Trophoblast cell (in vitro differentiated cells and primary cell): ENCODE data around the gene FAM53A.

Source experiments
- DNase-seq, 2 donors: peaks; one replicate each; pipeline ENCODE4 v3.0.0-alpha.2; 2016
- H2AFZ ChIP-seq: 2 replicates; pipeline ENCODE4 v1.6.1; 2013; ENCODE audit warnings: low read length, moderate library complexity, mild to moderate bottlenecking; ENCODE audit not compliant: insufficient read depth, poor library complexity
- H2AK5ac ChIP-seq: 2 replicates; pipeline ENCODE4 v1.6.1; 2013; ENCODE audit warnings: mild to moderate bottlenecking, low read length
- H2BK120ac ChIP-seq: 2 replicates; pipeline ENCODE4 v1.6.1; 2013; ENCODE audit warnings: low read length, mild to moderate bottlenecking, moderate library complexity; ENCODE audit not compliant: insufficient read depth, poor library complexity
- H2BK12ac ChIP-seq: 2 replicates; pipeline ENCODE4 v1.6.1; 2013; ENCODE audit warnings: mild to moderate bottlenecking, low read length, moderate library complexity
- H2BK5ac ChIP-seq: 2 replicates; pipeline ENCODE4 v1.6.1; 2013; ENCODE audit warnings: low read length, low read depth, moderate library complexity, mild to moderate bottlenecking; ENCODE audit not compliant: poor library complexity
- H3K14ac ChIP-seq: 2 replicates; pipeline ENCODE4 v1.6.1; 2013; ENCODE audit warnings: mild to moderate bottlenecking, low read length
- H3K18ac ChIP-seq: 2 replicates; pipeline ENCODE4 v1.6.1; 2013; ENCODE audit warnings: mild to moderate bottlenecking, low read length
- H3K23ac ChIP-seq: 2 replicates; pipeline ENCODE4 v1.6.1; 2013; ENCODE audit warnings: low read length
- H3K27ac ChIP-seq: 2 replicates; pipeline ENCODE4 v1.5.1; 2013; ENCODE audit warnings: low read depth, mild to moderate bottlenecking, inconsistent platforms, low read length, moderate library complexity
- H3K27me3 ChIP-seq: 2 replicates; pipeline ENCODE4 v1.6.1; 2013; ENCODE audit warnings: inconsistent platforms, mild to moderate bottlenecking, low read length, moderate library complexity; ENCODE audit not compliant: insufficient read depth
- H3K36me3 ChIP-seq, 2 experiments: 1 replicate in 1 of 2; 2 replicates in 1 of 2; pipeline ENCODE4 v1.6.1; 2013; ENCODE audit warnings: low read length in 2 of 2, mild to moderate bottlenecking in 2 of 2, moderate library complexity in 1 of 2; ENCODE audit not compliant: insufficient read depth in 2 of 2, control insufficient read depth in 1 of 2
- H3K4ac ChIP-seq: 2 replicates; pipeline ENCODE4 v1.6.1; 2013; ENCODE audit warnings: low read depth, mild to moderate bottlenecking, low read length, moderate library complexity
- H3K4me1 ChIP-seq, 2 experiments: 1 replicate in 1 of 2; 2 replicates in 1 of 2; pipeline ENCODE4 v1.6.1; 2013; ENCODE audit warnings: low read length in 2 of 2, mild to moderate bottlenecking in 2 of 2, moderate library complexity in 1 of 2; ENCODE audit not compliant: insufficient read depth in 2 of 2, control insufficient read depth in 1 of 2
- H3K4me2 ChIP-seq: 2 replicates; pipeline ENCODE4 v1.6.1; 2013; ENCODE audit warnings: inconsistent platforms, mild to moderate bottlenecking, low read length, moderate library complexity
- H3K4me3 ChIP-seq: 2 replicates; pipeline ENCODE4 v1.5.1; 2013; ENCODE audit warnings: mild to moderate bottlenecking, low read depth, low read length, inconsistent platforms
- H3K79me1 ChIP-seq: one replicate; pipeline ENCODE4 v1.6.1; 2013; ENCODE audit warnings: low read length
- H3K79me2 ChIP-seq: 2 replicates; pipeline ENCODE4 v1.6.1; 2013; ENCODE audit warnings: low read length, mild to moderate bottlenecking; ENCODE audit not compliant: control insufficient read depth, insufficient read depth, poor library complexity
- H3K9ac ChIP-seq: 2 replicates; pipeline ENCODE4 v1.6.1; 2013; ENCODE audit warnings: mild to moderate bottlenecking, low read length
- H3K9me3 ChIP-seq: 2 replicates; pipeline ENCODE4 v1.6.1; 2013; ENCODE audit warnings: low read depth, mild to moderate bottlenecking, control low read depth, inconsistent platforms, low read length; ENCODE audit not compliant: insufficient read depth
- H4K12ac ChIP-seq: 2 replicates; pipeline ENCODE4 v1.6.1; 2013; ENCODE audit warnings: low read depth, mild to moderate bottlenecking, low read length, moderate library complexity
- H4K8ac ChIP-seq: 2 replicates; pipeline ENCODE4 v1.6.1; 2013; ENCODE audit warnings: low read depth, mild to moderate bottlenecking, low read length, moderate library complexity
- H4K91ac ChIP-seq: one replicate; pipeline ENCODE4 v1.6.1; 2013; ENCODE audit warnings: low read depth, mild to moderate bottlenecking, low read length, moderate library complexity
- WGBS: extraction: QIAGEN DNeasy Blood & Tissue Kit; methylation state at CpG from one replicate; pipeline ENCODE4 v1.1.7; 2013; ENCODE audit warnings: missing lambda C conversion rate; ENCODE audit not compliant: insufficient read length, insufficient coverage; ENCODE audit errors: extremely low coverage; 5-methylcytosine and 5-hydroxymethylcytosine counted together

Gene FAM53A

DNA sequence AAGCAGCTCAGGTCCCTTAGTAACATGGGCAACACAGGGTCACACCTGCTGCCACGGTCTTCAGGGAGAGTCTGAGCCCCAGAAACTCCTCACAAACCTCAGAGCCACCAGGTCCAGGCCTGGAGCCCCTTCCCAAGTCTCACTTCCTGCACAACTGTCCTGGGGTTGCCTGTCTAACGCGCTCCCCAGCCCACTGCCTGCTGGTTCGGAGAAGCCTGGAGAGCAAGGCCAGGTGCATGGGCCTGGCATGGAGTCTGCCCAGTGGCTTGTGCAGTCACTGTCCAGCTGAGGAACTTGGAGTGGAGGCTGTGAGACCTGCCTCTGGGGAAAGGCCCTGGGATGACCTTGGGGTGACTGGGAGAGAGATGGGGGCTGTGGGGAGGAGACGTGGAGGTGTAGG lies 28.0 kb downstream of the FAM53A start:
- H3K9me3 ChIP-seq, result peaks cover 13% of the 10 kb centered on the region
- no peaks in the 10 kb centered on the region for H3K36me3 ChIP-seq
- no peaks in the 10 kb centered on the region for H3K4me1 ChIP-seq
- no peak overlapping the region for H3K14ac ChIP-seq
- H2AK5ac ChIP-seq, result no peak overlapping the region
- H3K18ac ChIP-seq, result no peak overlapping the region
- H2AFZ ChIP-seq, result no peak overlapping the region
- H3K27ac ChIP-seq, result no peak overlapping the region
- no peaks in the 10 kb centered on the region for H3K27me3 ChIP-seq
- no peak overlapping the region for H2BK120ac ChIP-seq
- no CpG with 5 or more reads among the region's 5 CpGs for WGBS
- no peak overlapping the region for H4K91ac ChIP-seq
- H3K79me2 ChIP-seq, result no peaks in the 10 kb centered on the region
- DNase-seq, result no peak
- no peak overlapping the region for H3K9ac ChIP-seq
- no peak overlapping the region for H3K4me3 ChIP-seq
- H3K4ac ChIP-seq, result no peak overlapping the region
- no peak overlapping the region for H4K12ac ChIP-seq
- no peaks in the 10 kb centered on the region for H3K79me1 ChIP-seq
- H3K23ac ChIP-seq, result no peak overlapping the region
- no peak overlapping the region for H2BK12ac ChIP-seq
- H3K4me2 ChIP-seq, result no peak overlapping the region
- H4K8ac ChIP-seq, result no peak overlapping the region
- no peak overlapping the region for H2BK5ac ChIP-seq

GRCh38 chr4:1655676-1656075 lies 28.4 kb downstream of the FAM53A start:
- Histone ChIP-seq H3K4me2 (no peak overlapping the region), H2AK5ac (no peak overlapping the region), H3K9ac (no peak overlapping the region), H3K27ac (no peak overlapping the region), H3K4ac (no peak overlapping the region), H3K4me3 (no peak overlapping the region), H3K23ac (no peak overlapping the region), H3K14ac (no peak overlapping the region), H3K18ac (no peak overlapping the region), H2BK120ac (no peak overlapping the region), H3K79me1 (no peaks in the 10 kb centered on the region), H3K27me3 (no peaks in the 10 kb centered on the region), H2BK5ac (no peak overlapping the region), H2AFZ (no peak overlapping the region), H3K36me3 (no peaks in the 10 kb centered on the region), H4K12ac (no peak overlapping the region), H4K91ac (no peak overlapping the region), H2BK12ac (no peak overlapping the region), H3K4me1 (no peaks in the 10 kb centered on the region), H3K9me3 (peaks cover 13% of the 10 kb centered on the region), H4K8ac (no peak overlapping the region), H3K79me2 (no peaks in the 10 kb centered on the region)
- no peak for DNase-seq
- WGBS, result no CpG with 5 or more reads among the region's 18 CpGs

DNA sequence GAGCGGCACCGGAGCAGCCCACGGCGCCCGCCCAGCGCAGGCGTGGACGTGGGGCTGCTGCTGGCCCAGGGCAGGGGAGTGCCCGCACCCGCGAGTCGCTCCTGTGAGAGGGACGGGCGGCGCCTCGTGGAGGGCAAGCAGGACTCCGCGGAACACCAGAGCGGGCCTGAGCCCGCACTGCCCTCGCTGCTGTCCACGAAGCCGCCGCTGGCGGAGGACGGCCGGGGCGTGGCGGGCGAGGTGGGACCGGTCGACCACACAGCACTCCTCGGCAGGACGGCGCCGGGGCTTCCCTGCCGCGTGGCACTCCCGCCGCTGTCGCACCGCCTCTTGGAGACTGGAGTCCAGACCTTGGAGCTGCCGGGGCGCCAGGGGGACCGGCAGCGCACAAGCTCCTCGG lies 29.0 kb downstream of the FAM53A start:
- Histone ChIP-seq H2BK5ac (no peak overlapping the region), H3K4me3 (no peak overlapping the region), H2AK5ac (no peak overlapping the region), H2BK12ac (no peak overlapping the region), H2AFZ (no peak overlapping the region), H4K91ac (no peak overlapping the region), H4K12ac (no peak overlapping the region), H3K18ac (no peak overlapping the region), H3K4ac (no peak overlapping the region), H3K23ac (no peak overlapping the region), H3K4me1 (no peaks in the 10 kb centered on the region), H3K79me2 (no peaks in the 10 kb centered on the region), H2BK120ac (no peak overlapping the region), H3K27me3 (no peaks in the 10 kb centered on the region), H3K79me1 (no peaks in the 10 kb centered on the region), H3K9me3 (peaks cover 13% of the 10 kb centered on the region), H3K4me2 (no peak overlapping the region), H3K14ac (no peak overlapping the region), H3K9ac (no peak overlapping the region), H3K27ac (no peak overlapping the region), H3K36me3 (no peaks in the 10 kb centered on the region), H4K8ac (no peak overlapping the region)
- no CpG with 5 or more reads among the region's 47 CpGs for WGBS
- no peak for DNase-seq

DNA sequence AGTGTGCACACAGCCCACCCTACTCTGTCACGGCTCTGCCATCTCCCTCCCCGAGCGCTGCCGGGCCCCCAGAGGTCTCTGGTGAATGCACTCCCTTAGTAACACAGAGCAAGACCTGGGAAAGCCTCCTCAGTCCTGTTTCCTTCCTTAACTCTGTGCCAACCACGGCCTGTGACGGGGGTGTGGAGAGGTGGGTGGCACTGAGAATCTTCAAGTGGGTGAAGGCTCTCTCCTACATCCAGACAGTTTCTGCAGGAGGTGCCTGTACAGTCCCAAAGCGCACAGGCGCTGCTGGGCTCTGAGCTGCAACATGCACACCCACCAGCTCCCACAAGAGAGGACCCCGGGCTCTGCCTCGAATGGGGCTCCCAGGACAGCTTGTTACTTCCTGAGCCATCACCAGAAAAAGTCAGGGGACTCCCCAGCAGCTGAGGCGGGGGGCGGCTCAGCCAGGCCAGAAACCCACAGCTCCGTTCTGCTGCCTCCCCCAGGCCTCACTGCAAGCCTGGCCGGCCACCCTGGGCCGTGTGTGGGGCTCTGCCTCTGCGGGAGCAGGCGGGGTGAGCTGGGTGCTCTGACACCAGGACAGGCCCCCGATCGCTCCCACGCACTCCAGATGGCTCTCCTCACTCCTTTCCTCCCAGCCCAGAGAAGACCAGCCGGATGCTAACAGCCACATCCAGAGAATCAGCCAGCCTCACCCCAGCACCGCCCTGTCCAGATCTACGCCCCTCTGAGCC lies 29.7 kb downstream of the FAM53A start:
- no peaks in the 10 kb centered on the region for H3K79me2 ChIP-seq
- no peaks in the 10 kb centered on the region for H3K27me3 ChIP-seq
- no peak overlapping the region for H2AFZ ChIP-seq
- no peak overlapping the region for H3K4me3 ChIP-seq
- no peaks in the 10 kb centered on the region for H3K79me1 ChIP-seq
- no peak overlapping the region for H3K27ac ChIP-seq
- H3K14ac ChIP-seq, result no peak overlapping the region
- WGBS, result no CpG with 5 or more reads among the region's 23 CpGs
- H3K36me3 ChIP-seq, result no peaks in the 10 kb centered on the region
- H4K91ac ChIP-seq, result no peak overlapping the region
- H3K4me1 ChIP-seq, result no peaks in the 10 kb centered on the region
- no peak overlapping the region for H3K18ac ChIP-seq
- no peak overlapping the region for H3K23ac ChIP-seq
- no peak overlapping the region for H4K8ac ChIP-seq
- DNase-seq, result no peak
- H2BK120ac ChIP-seq, result no peak overlapping the region
- H3K9me3 ChIP-seq, result peaks cover 13% of the 10 kb centered on the region
- H2BK12ac ChIP-seq, result no peak overlapping the region
- no peak overlapping the region for H2BK5ac ChIP-seq
- H2AK5ac ChIP-seq, result no peak overlapping the region
- H3K4me2 ChIP-seq, result no peak overlapping the region
- H3K9ac ChIP-seq, result no peak overlapping the region
- H4K12ac ChIP-seq, result no peak overlapping the region
- no peak overlapping the region for H3K4ac ChIP-seq
